ENCODE measurements around the gene CFAP77.

Gene CFAP77

GRCh38 chr9:132456241-132456640, 46.2 kb downstream of the CFAP77 start:
- Histone ChIP-seq H3K27ac (ENCODE audit: extremely low read depth, low read depth, low read length) (no peak overlapping the region), H3K9me3 (ENCODE audit: control insufficient read depth, insufficient read depth, low read depth, low read length) (no peaks in the 10 kb centered on the region), H3K36me3 (ENCODE audit: control insufficient read depth in 2 of 2, insufficient read depth in 1 of 2, low read length in 2 of 2) (no peaks in the 10 kb centered on the region), H3K4me3 (ENCODE audit: low read depth, low read length) (no peak overlapping the region), H3K4me1 (ENCODE audit: control insufficient read depth, insufficient read depth, low read length) (no peaks in the 10 kb centered on the region)
- ChIA-PET CTCF (interaction anchor here (0.6 kb wide), 1 partner anchor 190 kb away, joined by 3 read pairs; no protein-coding TSS in a partner anchor), POLR2A (interaction anchor here (0.7 kb wide), 1 partner anchor 343 kb away, joined by 4 read pairs; no protein-coding TSS in a partner anchor)
- TF ChIP-seq ZNF133 (tag by site-specific recombination; IDR thresholded peaks at IDR 0.05) (no peak), ZSCAN23 (tag by site-specific recombination; IDR thresholded peaks at IDR 0.05) (no peak), ZNF791 (tag by site-specific recombination; IDR thresholded peaks at IDR 0.05) (no peak)
- TF ChIP-seq, protein P1, sequence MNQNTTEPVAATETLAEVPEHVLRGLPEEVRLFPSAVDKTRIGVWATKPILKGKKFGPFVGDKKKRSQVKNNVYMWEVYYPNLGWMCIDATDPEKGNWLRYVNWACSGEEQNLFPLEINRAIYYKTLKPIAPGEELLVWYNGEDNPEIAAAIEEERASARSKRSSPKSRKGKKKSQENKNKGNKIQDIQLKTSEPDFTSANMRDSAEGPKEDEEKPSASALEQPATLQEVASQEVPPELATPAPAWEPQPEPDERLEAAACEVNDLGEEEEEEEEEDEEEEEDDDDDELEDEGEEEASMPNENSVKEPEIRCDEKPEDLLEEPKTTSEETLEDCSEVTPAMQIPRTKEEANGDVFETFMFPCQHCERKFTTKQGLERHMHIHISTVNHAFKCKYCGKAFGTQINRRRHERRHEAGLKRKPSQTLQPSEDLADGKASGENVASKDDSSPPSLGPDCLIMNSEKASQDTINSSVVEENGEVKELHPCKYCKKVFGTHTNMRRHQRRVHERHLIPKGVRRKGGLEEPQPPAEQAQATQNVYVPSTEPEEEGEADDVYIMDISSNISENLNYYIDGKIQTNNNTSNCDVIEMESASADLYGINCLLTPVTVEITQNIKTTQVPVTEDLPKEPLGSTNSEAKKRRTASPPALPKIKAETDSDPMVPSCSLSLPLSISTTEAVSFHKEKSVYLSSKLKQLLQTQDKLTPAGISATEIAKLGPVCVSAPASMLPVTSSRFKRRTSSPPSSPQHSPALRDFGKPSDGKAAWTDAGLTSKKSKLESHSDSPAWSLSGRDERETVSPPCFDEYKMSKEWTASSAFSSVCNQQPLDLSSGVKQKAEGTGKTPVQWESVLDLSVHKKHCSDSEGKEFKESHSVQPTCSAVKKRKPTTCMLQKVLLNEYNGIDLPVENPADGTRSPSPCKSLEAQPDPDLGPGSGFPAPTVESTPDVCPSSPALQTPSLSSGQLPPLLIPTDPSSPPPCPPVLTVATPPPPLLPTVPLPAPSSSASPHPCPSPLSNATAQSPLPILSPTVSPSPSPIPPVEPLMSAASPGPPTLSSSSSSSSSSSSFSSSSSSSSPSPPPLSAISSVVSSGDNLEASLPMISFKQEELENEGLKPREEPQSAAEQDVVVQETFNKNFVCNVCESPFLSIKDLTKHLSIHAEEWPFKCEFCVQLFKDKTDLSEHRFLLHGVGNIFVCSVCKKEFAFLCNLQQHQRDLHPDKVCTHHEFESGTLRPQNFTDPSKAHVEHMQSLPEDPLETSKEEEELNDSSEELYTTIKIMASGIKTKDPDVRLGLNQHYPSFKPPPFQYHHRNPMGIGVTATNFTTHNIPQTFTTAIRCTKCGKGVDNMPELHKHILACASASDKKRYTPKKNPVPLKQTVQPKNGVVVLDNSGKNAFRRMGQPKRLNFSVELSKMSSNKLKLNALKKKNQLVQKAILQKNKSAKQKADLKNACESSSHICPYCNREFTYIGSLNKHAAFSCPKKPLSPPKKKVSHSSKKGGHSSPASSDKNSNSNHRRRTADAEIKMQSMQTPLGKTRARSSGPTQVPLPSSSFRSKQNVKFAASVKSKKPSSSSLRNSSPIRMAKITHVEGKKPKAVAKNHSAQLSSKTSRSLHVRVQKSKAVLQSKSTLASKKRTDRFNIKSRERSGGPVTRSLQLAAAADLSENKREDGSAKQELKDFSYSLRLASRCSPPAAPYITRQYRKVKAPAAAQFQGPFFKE (tag by site-specific recombination; IDR thresholded peaks at IDR 0.05; ENCODE audit: borderline replicate concordance) = no peak

DNA sequence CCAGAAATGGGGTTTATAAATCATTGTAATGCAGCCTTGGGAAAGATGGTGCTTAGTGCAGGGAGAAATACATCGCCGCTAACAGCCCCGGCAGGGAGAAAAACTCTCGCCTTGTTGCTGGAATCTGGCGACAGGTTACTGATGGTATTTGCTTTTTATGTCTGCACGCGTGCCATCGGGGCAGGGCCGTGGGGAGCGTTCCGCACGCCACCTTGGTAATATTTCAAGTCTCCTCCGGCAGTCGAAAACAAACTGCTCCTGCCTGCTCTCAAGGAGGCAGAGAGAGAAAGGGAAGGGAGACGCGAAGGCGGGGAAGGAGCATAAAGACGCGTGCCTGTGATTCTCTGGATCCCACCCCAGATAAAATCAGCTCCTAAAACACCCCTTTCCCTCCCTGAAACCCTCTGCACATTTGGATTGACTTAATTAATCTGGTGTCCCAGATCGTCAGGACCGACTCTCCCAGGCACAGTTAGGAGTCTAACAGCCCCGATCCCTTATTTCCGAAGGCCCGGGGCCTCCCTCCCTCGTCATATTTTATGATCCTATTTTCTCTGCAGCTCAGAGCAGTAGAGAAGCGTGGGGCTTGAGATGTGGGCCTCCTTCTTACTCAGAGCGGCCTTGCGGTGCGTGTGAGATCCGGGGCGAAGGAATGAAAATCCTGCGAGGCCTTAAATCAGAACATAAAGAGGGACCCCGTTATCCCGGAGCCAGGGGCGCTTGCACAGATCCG, 47.7 kb downstream of the CFAP77 start:
- no peak overlapping the region for H3K4me3 ChIP-seq (ENCODE audit: low read depth, low read length)
- POLR2A ChIA-PET = no interaction called here
- H3K27ac ChIP-seq (ENCODE audit: extremely low read depth, low read depth, low read length) = no peak overlapping the region
- H3K9me3 ChIP-seq (ENCODE audit: control insufficient read depth, insufficient read depth, low read depth, low read length) = no peaks in the 10 kb centered on the region
- H3K4me1 ChIP-seq (ENCODE audit: control insufficient read depth, insufficient read depth, low read length) = no peaks in the 10 kb centered on the region
- CTCF ChIA-PET = no interaction called here
- TF ChIP-seq SCRT2 (tag by site-specific recombination; IDR thresholded peaks at IDR 0.05) (peak; percentile 39; the same call in 1 of the 2 replicates), ZNF426 (tag by site-specific recombination; IDR thresholded peaks at IDR 0.05) (no peak)
- H3K36me3 ChIP-seq (ENCODE audit: control insufficient read depth in 2 of 2, insufficient read depth in 1 of 2, low read length in 2 of 2) = no peaks in the 10 kb centered on the region

- no peak overlapping the region for H3K27ac ChIP-seq (ENCODE audit: extremely low read depth, low read depth, low read length)
- H3K9me3 ChIP-seq (ENCODE audit: control insufficient read depth, insufficient read depth, low read depth, low read length) = no peaks in the 10 kb centered on the region
- ChIA-PET CTCF (interaction anchor here (0.7 kb wide), 1 partner anchor 49 kb away, joined by 3 read pairs; no protein-coding TSS in a partner anchor), POLR2A (no interaction called here)
- H3K4me3 ChIP-seq (ENCODE audit: low read depth, low read length) = no peak overlapping the region
- no peaks in the 10 kb centered on the region for H3K36me3 ChIP-seq (ENCODE audit: control insufficient read depth in 2 of 2, insufficient read depth in 1 of 2, low read length in 2 of 2)
- no peaks in the 10 kb centered on the region for H3K4me1 ChIP-seq (ENCODE audit: control insufficient read depth, insufficient read depth, low read length)
- TF ChIP-seq, protein P2, sequence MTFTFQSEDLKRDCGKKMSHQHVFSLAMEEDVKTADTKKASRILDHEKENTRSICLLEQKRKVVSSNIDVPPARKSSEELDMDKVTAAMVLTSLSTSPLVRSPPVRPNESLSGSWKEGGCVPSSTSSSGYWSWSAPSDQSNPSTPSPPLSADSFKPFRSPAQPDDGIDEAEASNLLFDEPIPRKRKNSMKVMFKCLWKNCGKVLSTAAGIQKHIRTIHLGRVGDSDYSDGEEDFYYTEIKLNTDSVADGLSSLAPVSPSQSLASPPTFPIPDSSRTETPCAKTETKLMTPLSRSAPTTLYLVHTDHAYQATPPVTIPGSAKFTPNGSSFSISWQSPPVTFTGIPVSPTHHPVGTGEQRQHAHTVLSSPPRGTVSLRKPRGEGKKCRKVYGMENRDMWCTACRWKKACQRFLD (tag by site-specific recombination; IDR thresholded peaks at IDR 0.05) = no peak
- TF ChIP-seq ZNF48 (tag by site-specific recombination; IDR thresholded peaks at IDR 0.05) (no peak), ZNF10 (tag by site-specific recombination; IDR thresholded peaks at IDR 0.05) (no peak), ZNF391 (tag by site-specific recombination; IDR thresholded peaks at IDR 0.05; ENCODE audit: borderline replicate concordance, low read depth) (no peak), ZNF600 (tag by site-specific recombination; IDR thresholded peaks at IDR 0.05) (no peak), OVOL3 (tag by site-specific recombination; IDR thresholded peaks at IDR 0.05) (no peak), ZNF146 (tag by site-specific recombination; IDR thresholded peaks at IDR 0.05) (no peak), HOXA7 (CRISPR knock-in tag; IDR thresholded peaks at IDR 0.05; ENCODE audit: borderline replicate concordance) (no peak), ZNF623 (tag by site-specific recombination; IDR thresholded peaks at IDR 0.05) (no peak), ZNF561 (tag by site-specific recombination; IDR thresholded peaks at IDR 0.05; ENCODE audit: borderline replicate concordance) (no peak), ZIC2 (tag by site-specific recombination; IDR thresholded peaks at IDR 0.05) (no peak), ZNF596 (tag by site-specific recombination; IDR thresholded peaks at IDR 0.05) (no peak), SP2 (tag by site-specific recombination; IDR thresholded peaks at IDR 0.05) (no peak), ZEB2 (tag by site-specific recombination; IDR thresholded peaks at IDR 0.05) (no peak), ZNF302 (tag by site-specific recombination; IDR thresholded peaks at IDR 0.05; ENCODE audit: low read depth) (no peak), ZNF558 (tag by site-specific recombination; IDR thresholded peaks at IDR 0.05) (no peak)
- TF ChIP-seq, protein P3, sequence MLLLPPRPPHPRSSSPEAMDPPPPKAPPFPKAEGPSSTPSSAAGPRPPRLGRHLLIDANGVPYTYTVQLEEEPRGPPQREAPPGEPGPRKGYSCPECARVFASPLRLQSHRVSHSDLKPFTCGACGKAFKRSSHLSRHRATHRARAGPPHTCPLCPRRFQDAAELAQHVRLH (tag by site-specific recombination; IDR thresholded peaks at IDR 0.05) = no peak
These were observed 48.4 kb downstream of the CFAP77 start for GRCh38 chr9:132458432-132458831.
